ENCODE measurements around the gene C22orf15. TPM values are rescaled to one million over a fixed set of nuclear protein-coding genes. Genes with fewer than 3 reads are reported as not detected.

C22orf15 gene
- total RNA-seq, 1 experiment from 2014 or later = not detected

GRCh38 chr22:23744485-23744884 lies 18.3 kb upstream of the C22orf15 start:
- ChIA-PET CTCF (no interaction called here), POLR2A (no interaction called here), RAD21 (ENCODE audit: low non-redundant PET in 1 of 2, low total read pairs in 2 of 2, uncharacterized antibody in 2 of 2, unreplicated experiment in 2 of 2) (no interaction called here)
- no peak for ATAC-seq
- H3K27me3 ChIP-seq (ENCODE audit: insufficient read depth, low read length) = no peaks in the 10 kb centered on the region
- H3K4me2 ChIP-seq (ENCODE audit: low read length) = no peak overlapping the region
- no peaks in the 10 kb centered on the region; a peak in 1 of 4 replicates for H3K4me1 ChIP-seq (ENCODE audit: control insufficient read depth in 1 of 2, insufficient read depth in 2 of 2, low read length in 2 of 2)
- intact Hi-C loops (cut with micrococcal nuclease) = no loop called here
- no peaks in the 10 kb centered on the region for H3K9me3 ChIP-seq (ENCODE audit: control insufficient read depth in 1 of 2, insufficient read depth in 1 of 2, low read depth in 1 of 2, low read length in 2 of 2)
- H3K36me3 ChIP-seq (ENCODE audit: control insufficient read depth in 1 of 2, insufficient read depth in 2 of 2, low read length in 2 of 2) = peaks cover 0 to 8% of the 10 kb centered on the region in 2 experiments; a peak in 2 of 4 replicates
- no peak overlapping the region for H3K27ac ChIP-seq (ENCODE audit: low read depth, low read length)
- no peak overlapping the region for H3K4me3 ChIP-seq (replicated peaks in 1 of 2; ENCODE audit: low read depth in 1 of 2, low read length in 2 of 2)
- no peaks in the 10 kb centered on the region for H3K79me2 ChIP-seq (ENCODE audit: insufficient read depth, low read length)
- BruUV-seq (replicated peaks) = no TSS peak
- no peaks in the 10 kb centered on the region for H4K20me1 ChIP-seq (ENCODE audit: insufficient read depth)
- no peak overlapping the region for H3K9ac ChIP-seq (ENCODE audit: low read length)
- no peaks in the 10 kb centered on the region for H3K9me2 ChIP-seq (ENCODE audit: insufficient read depth)
- TF ChIP-seq EZH2 (IDR thresholded peaks at IDR 0.05) = no peak
- TF ChIP-seq SIN3A (IDR thresholded peaks at IDR 0.05; ENCODE audit: low read depth) = no peak
- TF ChIP-seq EZH2phosphoT487 (IDR thresholded peaks at IDR 0.05; ENCODE audit: borderline replicate concordance) = no peak
- no peak for TF ChIP-seq ATF3 (IDR thresholded peaks at IDR 0.05)
- no peak for TF ChIP-seq ELF1 (IDR thresholded peaks at IDR 0.05; ENCODE audit: borderline replicate concordance, low read depth)
- TF ChIP-seq SP1 (IDR thresholded peaks at IDR 0.05; ENCODE audit: low read depth) = no peak
- TF ChIP-seq CEBPB (IDR thresholded peaks at IDR 0.05; ENCODE audit: low read depth) = no peak
- TF ChIP-seq ZFX (IDR thresholded peaks at IDR 0.05) = no peak
- no peak for TF ChIP-seq RAD21 (IDR thresholded peaks at IDR 0.05; ENCODE audit: low read depth)
- no peak for TF ChIP-seq POLR2AphosphoS5 (IDR thresholded peaks at IDR 0.05; ENCODE audit: low read depth, low read length)
- TF ChIP-seq EGR1 (IDR thresholded peaks at IDR 0.05; ENCODE audit: low read depth) = no peak
- no peak for TF ChIP-seq FOSL1 (IDR thresholded peaks at IDR 0.05; ENCODE audit: low read depth)
- no peak overlapping the region for H2AFZ ChIP-seq (ENCODE audit: low read depth, low read length, poor library complexity, severe bottlenecking)
- DNase-seq (ENCODE audit: low read depth, low spot score) = no peak

- Histone ChIP-seq H3K4me2 (ENCODE audit: low read length) (no peak overlapping the region), H2AFZ (ENCODE audit: low read depth, low read length, poor library complexity, severe bottlenecking) (no peak overlapping the region), H3K27me3 (ENCODE audit: insufficient read depth, low read length) (no peaks in the 10 kb centered on the region), H4K20me1 (ENCODE audit: insufficient read depth) (no peaks in the 10 kb centered on the region), H3K79me2 (ENCODE audit: insufficient read depth, low read length) (no peaks in the 10 kb centered on the region), H3K4me1 (ENCODE audit: control insufficient read depth in 1 of 2, insufficient read depth in 2 of 2, low read length in 2 of 2) (peaks cover 5 to 11% of the 10 kb centered on the region in 2 experiments), H3K4me3 (replicated peaks in 1 of 2; ENCODE audit: low read depth in 1 of 2, low read length in 2 of 2) (no peak overlapping the region), H3K9me2 (ENCODE audit: insufficient read depth) (no peaks in the 10 kb centered on the region), H3K27ac (ENCODE audit: low read depth, low read length) (no peak overlapping the region), H3K36me3 (ENCODE audit: control insufficient read depth in 1 of 2, insufficient read depth in 2 of 2, low read length in 2 of 2) (peaks cover 0 to 8% of the 10 kb centered on the region in 2 experiments; a peak in 2 of 4 replicates), H3K9me3 (ENCODE audit: control insufficient read depth in 1 of 2, insufficient read depth in 1 of 2, low read depth in 1 of 2, low read length in 2 of 2) (no peaks in the 10 kb centered on the region), H3K9ac (ENCODE audit: low read length) (no peak overlapping the region)
- intact Hi-C loops (cut with micrococcal nuclease) = no loop called here
- BruUV-seq (replicated peaks) = no TSS peak
- DNase-seq (ENCODE audit: low read depth, low spot score) = no peak
- CTCF ChIA-PET = no interaction called here
- POLR2A ChIA-PET = no interaction called here
- no peak for ATAC-seq
- RAD21 ChIA-PET (ENCODE audit: low non-redundant PET in 1 of 2, low total read pairs in 2 of 2, uncharacterized antibody in 2 of 2, unreplicated experiment in 2 of 2) = no interaction called here
- TF ChIP-seq EZH2phosphoT487 (IDR thresholded peaks at IDR 0.05; ENCODE audit: borderline replicate concordance) = no peak
- TF ChIP-seq SP1 (IDR thresholded peaks at IDR 0.05; ENCODE audit: low read depth) = no peak
- TF ChIP-seq MAX (IDR thresholded peaks at IDR 0.05) = no peak
- no peak for TF ChIP-seq ELF1 (IDR thresholded peaks at IDR 0.05; ENCODE audit: borderline replicate concordance, low read depth)
- TF ChIP-seq CBX3 (IDR thresholded peaks at IDR 0.05; ENCODE audit: low read depth) = no peak
- TF ChIP-seq ZFX (IDR thresholded peaks at IDR 0.05) = no peak
- no peak for TF ChIP-seq POLR2AphosphoS5 (IDR thresholded peaks at IDR 0.05; ENCODE audit: low read depth, low read length)
- no peak for TF ChIP-seq REST (IDR thresholded peaks at IDR 0.05; ENCODE audit: low read depth)
- no peak for TF ChIP-seq ZBTB33 (IDR thresholded peaks at IDR 0.05; ENCODE audit: extremely low read depth, insufficient replicate concordance, low read length)
- no peak for TF ChIP-seq SRF (IDR thresholded peaks at IDR 0.05; ENCODE audit: low read depth)
These were observed 17.0 kb upstream of the C22orf15 start for GRCh38 chr22:23745791-23746190.
